ENCODE results near the gene BANP. TPM values are rescaled to one million over a fixed set of nuclear protein-coding genes. Genes with fewer than 3 reads are reported as not detected.
"Not testable (repeated sequence)": the region's sequence is repeated elsewhere in the genome, so short reads cannot be mapped to it uniquely, and the experiment has no call there.

The BANP gene
- total RNA-seq, 8 experiments from 2014 or later = 12.9 to 28.1 (median 18.5) TPM

DNA sequence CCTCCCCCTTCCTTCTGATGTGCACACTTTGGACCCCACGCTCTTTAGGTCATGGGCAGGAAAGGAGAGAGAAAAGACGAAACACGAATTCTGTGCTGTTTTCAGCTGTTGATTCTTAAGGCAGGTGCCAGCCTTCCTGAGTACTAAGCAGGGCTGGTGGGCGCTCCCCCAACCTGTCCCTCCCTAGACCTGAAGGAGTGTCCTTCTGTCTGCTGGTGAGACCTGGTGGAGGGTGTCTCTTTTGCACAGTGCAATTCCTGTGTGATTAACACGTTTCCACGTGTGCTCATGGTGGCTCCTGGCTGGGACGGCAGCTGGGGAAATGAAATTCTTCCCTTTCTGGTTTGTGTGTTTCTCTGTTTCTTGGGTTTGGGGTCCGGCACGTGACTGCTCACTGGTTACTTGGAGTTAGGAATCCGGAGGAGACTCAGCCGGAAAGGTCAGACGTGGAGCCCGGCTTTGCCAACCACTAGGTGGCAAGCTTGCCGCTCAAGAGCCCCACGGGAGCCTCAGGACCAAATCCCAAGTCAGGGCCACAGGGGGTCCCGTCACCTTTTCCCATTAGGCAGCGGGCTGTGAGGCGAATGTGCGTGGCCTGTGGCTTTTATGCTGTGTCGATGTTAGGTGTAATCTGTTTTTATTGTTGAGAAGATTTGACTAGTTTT is 32.0 kb downstream of the BANP start:
- H3K27ac ChIP-seq; in situ Hi-C loops (cut with MboI; ENCODE audit: low pct_unique_long_range_greater_than_20kb in 2 of 9, low sequenced_read_pairs in 9 of 9, unreplicated experiment in 9 of 9): not testable (repeated sequence)

DNA sequence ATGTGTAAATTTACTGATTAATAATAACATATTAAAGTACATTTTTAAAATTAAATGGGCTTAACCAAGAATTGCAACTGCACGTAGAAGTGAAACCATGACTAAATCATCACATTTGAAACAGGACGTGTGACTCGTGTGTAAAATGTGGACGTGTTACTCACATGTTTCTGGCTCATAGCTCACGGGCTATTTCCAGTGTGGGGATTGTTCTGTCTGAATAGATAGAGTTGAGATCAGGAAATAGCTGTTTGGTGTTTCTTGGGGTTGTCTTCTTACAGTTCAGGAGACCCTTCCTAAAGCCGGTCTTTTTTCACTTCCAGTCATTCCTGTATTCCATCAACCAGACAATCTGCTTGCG is 32.5 kb downstream of the BANP start:
- peak in 4 of 8 experiments; percentile 35 to 42 (median 38) for ATAC-seq (replicated peaks in 6 of 8)
- H3K27ac ChIP-seq; in situ Hi-C loops (cut with MboI; ENCODE audit: low pct_unique_long_range_greater_than_20kb in 2 of 9, low sequenced_read_pairs in 9 of 9, unreplicated experiment in 9 of 9); H3K4me3 ChIP-seq; H3K4me1 ChIP-seq (replicated peaks in 1 of 2): not testable (repeated sequence)
- WGBS, 10 experiments = 14 to 100% (median 70%) methylated on average over 1 to 4 of the region's 7 CpGs; no CpG with 5 or more reads in 4 of the 10 experiments

More for the DNA sequence above, 32.0 kb downstream of the BANP start:
- WGBS, 10 experiments = 33 to 76% methylated on average over 1 to 5 of the region's 20 CpGs; no CpG with 5 or more reads in 8 of the 10 experiments
- peak; percentile 82 to 95 (median 88) for ATAC-seq (replicated peaks in 6 of 8)
- H3K4me3 ChIP-seq; H3K4me1 ChIP-seq (replicated peaks in 1 of 2): not testable (repeated sequence)

- 25 to 96% (median 90%) methylated on average over 1 to 7 of the region's 15 CpGs; no CpG with 5 or more reads in 4 of the 10 experiments for WGBS, 10 experiments
- H3K27ac ChIP-seq; in situ Hi-C loops (cut with MboI; ENCODE audit: low pct_unique_long_range_greater_than_20kb in 2 of 9, low sequenced_read_pairs in 9 of 9, unreplicated experiment in 9 of 9); H3K4me3 ChIP-seq; ATAC-seq (replicated peaks in 6 of 8); H3K4me1 ChIP-seq (replicated peaks in 1 of 2): not testable (repeated sequence)
These were observed 32.9 kb downstream of the BANP start for GRCh38 chr16:87984180-87984579.

GRCh38 chr16:87984632-87985267 is 33.5 kb downstream of the BANP start:
- no peak for ATAC-seq (replicated peaks in 6 of 8)
- Histone ChIP-seq H3K4me1 (replicated peaks in 1 of 2) (no peaks in the 10 kb centered on the region), H3K4me3 (no peak overlapping the region), H3K27ac (no peak overlapping the region)
- WGBS, 10 experiments = 90 to 100% (median 97%) methylated on average over 2 to 8 of the region's 28 CpGs; no CpG with 5 or more reads in 5 of the 10 experiments
- in situ Hi-C loops (cut with MboI; ENCODE audit: low pct_unique_long_range_greater_than_20kb in 2 of 9, low sequenced_read_pairs in 9 of 9, unreplicated experiment in 9 of 9) = no loop called here

DNA sequence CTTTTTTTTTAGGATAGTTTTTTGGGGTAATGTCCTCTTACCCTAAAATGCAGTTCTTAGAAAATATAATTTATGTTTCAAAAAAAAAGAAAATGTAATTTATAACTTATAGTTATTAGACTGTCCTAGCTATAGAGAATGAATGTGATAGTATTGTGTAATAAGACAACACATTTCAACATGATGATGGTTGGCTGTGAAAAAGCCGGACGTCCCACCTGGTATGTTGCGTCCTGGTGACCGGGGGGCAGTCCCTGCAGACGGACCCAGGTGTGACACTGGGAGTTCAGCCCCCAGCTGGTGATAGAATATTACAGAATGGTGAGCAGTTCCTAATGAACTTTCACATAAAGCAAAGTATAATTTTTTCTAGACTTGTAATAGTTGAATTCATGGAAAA is 34.3 kb downstream of the BANP start:
- H3K4me3 ChIP-seq; H3K27ac ChIP-seq; ATAC-seq (replicated peaks in 6 of 8); in situ Hi-C loops (cut with MboI; ENCODE audit: low pct_unique_long_range_greater_than_20kb in 2 of 9, low sequenced_read_pairs in 9 of 9, unreplicated experiment in 9 of 9); H3K4me1 ChIP-seq (replicated peaks in 1 of 2): not testable (repeated sequence)
- 92 to 100% (median 100%) methylated on average over 1 to 5 of the region's 5 CpGs; no CpG with 5 or more reads in 3 of the 10 experiments for WGBS, 10 experiments

DNA sequence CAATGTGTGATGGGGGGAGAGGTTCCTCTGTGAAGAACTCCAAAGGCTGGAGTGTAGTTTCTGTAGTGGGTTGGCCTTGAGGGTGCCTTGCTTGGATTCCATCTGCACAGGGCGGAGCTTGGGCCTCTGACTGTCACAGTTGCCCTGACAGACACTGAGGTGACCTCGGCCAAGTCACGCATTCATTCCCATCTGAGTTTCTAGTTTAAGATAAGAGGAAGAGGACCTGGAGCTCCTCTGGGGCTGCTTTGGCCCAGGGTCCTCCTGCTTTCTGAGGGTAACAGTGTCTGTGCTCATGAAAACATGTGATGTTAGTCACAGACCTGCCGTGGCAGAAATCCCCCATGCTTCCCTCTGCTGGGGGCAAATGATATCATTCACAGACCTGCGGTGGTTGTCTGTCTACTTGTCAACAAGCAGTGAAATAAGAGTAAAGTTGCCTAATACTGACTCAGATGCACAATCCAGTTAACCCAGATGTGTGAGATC is 35.2 kb downstream of the BANP start:
- H3K27ac ChIP-seq; H3K4me3 ChIP-seq; H3K4me1 ChIP-seq (replicated peaks in 1 of 2); in situ Hi-C loops (cut with MboI; ENCODE audit: low pct_unique_long_range_greater_than_20kb in 2 of 9, low sequenced_read_pairs in 9 of 9, unreplicated experiment in 9 of 9): not testable (repeated sequence)
- WGBS, 10 experiments = 100% methylated on average over 1 of the region's 5 CpGs; no CpG with 5 or more reads in 8 of the 10 experiments
- ATAC-seq (replicated peaks in 6 of 8) = peak in 7 of 8 experiments; percentile 26 to 78 (median 71)

- in situ Hi-C loops (cut with MboI; ENCODE audit: low pct_unique_long_range_greater_than_20kb in 2 of 9, low sequenced_read_pairs in 9 of 9, unreplicated experiment in 9 of 9); H3K4me1 ChIP-seq (replicated peaks in 1 of 2); H3K4me3 ChIP-seq; H3K27ac ChIP-seq; ATAC-seq (replicated peaks in 6 of 8): not testable (repeated sequence)
- WGBS, 10 experiments = 100% methylated on average over 1 of the region's 9 CpGs; no CpG with 5 or more reads in 9 of the 10 experiments
These were observed 37.4 kb downstream of the BANP start for GRCh38 chr16:87988596-87988995.

DNA sequence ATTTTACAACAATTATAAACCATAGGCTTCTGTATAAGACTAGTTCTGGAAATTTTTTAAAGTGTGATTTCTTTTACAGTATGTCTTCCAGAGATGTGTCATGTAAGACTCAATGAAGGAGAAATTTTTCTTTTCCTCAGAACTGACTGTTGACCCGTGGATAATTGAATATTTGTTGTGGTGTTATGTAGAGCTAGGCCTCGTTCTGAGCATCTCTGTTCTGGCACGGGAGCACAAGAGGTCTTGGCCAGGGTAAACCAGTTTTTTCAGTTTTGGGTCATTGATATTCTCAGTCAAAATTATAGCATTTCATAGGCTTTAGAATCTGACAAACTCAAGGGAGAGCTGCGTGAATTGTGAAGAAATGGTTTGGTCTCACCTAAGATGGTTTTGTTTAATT is 39.0 kb downstream of the BANP start:
- H3K4me1 ChIP-seq (replicated peaks in 1 of 2); H3K4me3 ChIP-seq; H3K27ac ChIP-seq; in situ Hi-C loops (cut with MboI; ENCODE audit: low pct_unique_long_range_greater_than_20kb in 2 of 9, low sequenced_read_pairs in 9 of 9, unreplicated experiment in 9 of 9); ATAC-seq (replicated peaks in 6 of 8): not testable (repeated sequence)
- WGBS, 10 experiments = 58 to 100% (median 93%) methylated on average over 1 to 4 of the region's 4 CpGs; no CpG with 5 or more reads in 2 of the 10 experiments

DNA sequence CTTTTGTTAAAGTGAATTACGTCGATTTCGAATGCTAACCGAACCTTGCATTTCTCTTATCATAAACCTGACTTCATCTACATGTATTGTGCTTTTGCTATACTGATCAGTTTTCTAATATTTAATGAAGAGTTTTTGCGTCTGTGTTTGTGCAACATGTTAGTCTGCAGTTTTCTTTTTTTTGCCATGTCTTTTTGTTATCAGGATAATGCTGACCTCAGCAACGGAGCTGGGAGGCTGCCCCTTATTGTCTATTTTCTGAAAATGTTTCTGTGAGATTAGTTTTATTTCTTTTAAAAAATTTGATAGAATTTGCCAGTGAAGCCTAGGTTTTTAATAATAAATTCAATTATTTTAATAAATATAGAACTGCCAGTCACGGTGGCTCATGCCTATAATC is 40.9 kb downstream of the BANP start:
- H3K27ac ChIP-seq; H3K4me1 ChIP-seq (replicated peaks in 1 of 2); H3K4me3 ChIP-seq; in situ Hi-C loops (cut with MboI; ENCODE audit: low pct_unique_long_range_greater_than_20kb in 2 of 9, low sequenced_read_pairs in 9 of 9, unreplicated experiment in 9 of 9); ATAC-seq (replicated peaks in 6 of 8): not testable (repeated sequence)
- WGBS, 10 experiments = 95 to 100% (median 98%) methylated on average over 1 to 7 of the region's 7 CpGs

DNA sequence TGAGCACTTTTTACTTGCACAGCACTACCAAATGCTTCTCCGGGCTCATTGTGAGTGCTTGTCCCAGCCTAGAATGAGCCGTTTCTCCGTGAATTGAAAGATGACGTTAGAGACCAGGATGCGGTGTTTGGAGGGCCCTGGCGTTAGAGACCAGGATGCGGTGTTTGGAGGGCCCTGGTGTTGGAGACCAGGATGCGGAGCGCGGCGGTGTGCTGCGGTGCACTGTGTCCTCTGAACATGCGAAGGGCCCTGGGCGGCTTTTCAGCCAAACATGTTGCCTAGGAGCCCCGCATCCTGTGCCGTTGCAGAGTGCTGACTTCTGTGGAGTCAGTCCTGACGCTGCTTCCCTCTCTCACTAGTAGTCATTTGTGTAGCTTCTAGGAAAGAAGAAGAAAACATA is 42.7 kb downstream of the BANP start:
- no peaks in the 10 kb centered on the region for H3K4me1 ChIP-seq (replicated peaks in 1 of 2)
- in situ Hi-C loops (cut with MboI; ENCODE audit: low pct_unique_long_range_greater_than_20kb in 2 of 9, low sequenced_read_pairs in 9 of 9, unreplicated experiment in 9 of 9) = no loop called here

DNA sequence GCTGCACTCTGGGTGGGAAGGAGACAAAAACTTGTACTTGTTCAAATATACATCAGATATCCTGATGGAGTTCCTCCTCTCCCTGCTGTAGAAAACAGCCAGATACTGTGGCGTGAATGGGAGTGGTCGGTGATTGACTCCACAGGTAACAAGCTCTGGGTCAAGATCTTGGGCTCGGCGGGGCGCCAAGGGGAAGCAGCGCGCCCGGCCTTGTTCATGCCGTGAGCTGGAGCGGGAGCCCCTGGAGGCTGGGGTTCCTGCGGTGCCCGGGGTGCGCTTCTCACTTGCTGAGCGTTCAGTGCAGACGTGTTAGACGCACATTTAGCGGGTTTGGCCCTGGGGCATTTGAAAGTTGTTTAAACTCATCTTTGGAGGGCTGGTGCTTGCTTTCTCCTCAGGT is 44.4 kb downstream of the BANP start:
- 80 to 100% (median 92%) methylated on average over 2 to 8 of the region's 17 CpGs; no CpG with 5 or more reads in 5 of the 10 experiments for WGBS, 10 experiments
- no peak for ATAC-seq (replicated peaks in 6 of 8)

More for the DNA sequence above, 42.7 kb downstream of the BANP start:
- no peak overlapping the region for H3K27ac ChIP-seq
- ATAC-seq (replicated peaks in 6 of 8) = no peak
- H3K4me3 ChIP-seq = no peak overlapping the region
- WGBS, 10 experiments = 90 to 100% (median 96%) methylated on average over 1 to 11 of the region's 17 CpGs; no CpG with 5 or more reads in 5 of the 10 experiments

GRCh38 chr16:87996962-87997880 is 46.0 kb downstream of the BANP start:
- 75 to 100% (median 90%) methylated on average over 1 to 7 of the region's 8 CpGs for WGBS, 10 experiments
- H3K4me1 ChIP-seq (replicated peaks in 1 of 2) = no peaks in the 10 kb centered on the region
- in situ Hi-C loops (cut with MboI; ENCODE audit: low pct_unique_long_range_greater_than_20kb in 2 of 9, low sequenced_read_pairs in 9 of 9, unreplicated experiment in 9 of 9) = no loop called here
- H3K4me3 ChIP-seq = no peak overlapping the region
- H3K27ac ChIP-seq = no peak overlapping the region
- ATAC-seq (replicated peaks in 6 of 8) = no peak

More for the DNA sequence above, 44.4 kb downstream of the BANP start:
- no peaks in the 10 kb centered on the region for H3K4me1 ChIP-seq (replicated peaks in 1 of 2)
- no peak overlapping the region for H3K4me3 ChIP-seq
- no peak overlapping the region for H3K27ac ChIP-seq
- in situ Hi-C loops (cut with MboI; ENCODE audit: low pct_unique_long_range_greater_than_20kb in 2 of 9, low sequenced_read_pairs in 9 of 9, unreplicated experiment in 9 of 9) = no loop called here

Data from motor neuron (in vitro differentiated cells).